Measurements from ENCODE around the gene ZNF778. TPM values are rescaled to one million over a fixed set of nuclear protein-coding genes. Genes with fewer than 3 reads are reported as not detected.
"Not testable (repeated sequence)": the region's sequence is repeated elsewhere in the genome, so short reads cannot be mapped to it uniquely, and the experiment has no call there.

The ZNF778 gene
- total RNA-seq, 3 donors from 2014 or later = 10.2 to 14.0 (median 10.8) TPM

DNA sequence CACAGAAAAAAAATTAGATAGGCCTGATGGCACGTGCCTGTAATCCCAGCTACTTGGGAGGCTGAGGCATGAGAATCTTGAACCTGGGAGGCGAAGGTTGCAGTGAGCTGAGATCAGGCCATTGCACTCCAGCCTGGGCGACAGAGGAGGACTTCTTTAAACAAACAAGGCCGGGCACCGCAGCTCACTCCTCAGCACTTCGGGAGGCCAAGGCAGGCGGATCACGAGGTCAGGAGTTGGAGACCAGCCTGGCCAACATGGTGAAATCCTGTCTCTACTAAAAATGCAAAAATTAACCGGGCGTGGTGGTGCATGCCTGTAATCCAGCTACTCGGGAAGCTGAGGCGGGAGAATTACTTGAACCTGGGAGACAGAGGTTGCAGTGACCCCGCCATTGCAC is 26.8 kb downstream of the ZNF778 start:
- H3K27me3 Mint-ChIP-seq (ENCODE audit: low read depth) = not testable (repeated sequence)

DNA sequence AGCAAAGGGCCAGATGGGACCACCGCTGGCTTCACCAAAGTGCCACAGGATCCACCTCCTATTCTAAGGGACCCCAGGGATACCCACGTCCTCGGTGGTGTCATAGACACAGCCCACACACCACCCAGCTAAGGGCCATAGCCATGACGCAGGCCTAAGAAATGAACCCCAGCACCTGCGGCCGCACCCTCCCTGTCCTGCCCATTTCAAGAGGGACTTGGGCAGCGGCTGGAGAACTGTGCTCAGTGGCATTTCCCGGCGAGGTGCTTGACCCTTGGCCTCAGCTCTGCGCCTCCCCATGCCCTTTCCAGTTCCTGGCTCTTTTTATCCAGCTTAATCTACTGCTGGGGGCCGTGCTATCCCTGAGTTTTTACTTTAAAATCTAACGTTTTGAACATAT is 27.3 kb downstream of the ZNF778 start:
- Mint-ChIP-seq H3K9me3 (peaks cover under 1% of the 10 kb centered on the region), H3K4me3 (no peak overlapping the region), H3K4me1 (ENCODE audit: low read depth) (peaks cover 20% of the 10 kb centered on the region), H3K27me3 (ENCODE audit: low read depth) (no peaks in the 10 kb centered on the region), H3K36me3 (ENCODE audit: insufficient read depth) (no peaks in the 10 kb centered on the region)
- DNase-seq (no peak), ATAC-seq (no peak)

More for the DNA sequence above, 26.8 kb downstream of the ZNF778 start:
- not testable (repeated sequence) for H3K9me3 Mint-ChIP-seq; DNase-seq; H3K36me3 Mint-ChIP-seq (ENCODE audit: insufficient read depth); ATAC-seq; H3K4me3 Mint-ChIP-seq
- H3K4me1 Mint-ChIP-seq (ENCODE audit: low read depth) = peaks cover 21% of the 10 kb centered on the region

DNA sequence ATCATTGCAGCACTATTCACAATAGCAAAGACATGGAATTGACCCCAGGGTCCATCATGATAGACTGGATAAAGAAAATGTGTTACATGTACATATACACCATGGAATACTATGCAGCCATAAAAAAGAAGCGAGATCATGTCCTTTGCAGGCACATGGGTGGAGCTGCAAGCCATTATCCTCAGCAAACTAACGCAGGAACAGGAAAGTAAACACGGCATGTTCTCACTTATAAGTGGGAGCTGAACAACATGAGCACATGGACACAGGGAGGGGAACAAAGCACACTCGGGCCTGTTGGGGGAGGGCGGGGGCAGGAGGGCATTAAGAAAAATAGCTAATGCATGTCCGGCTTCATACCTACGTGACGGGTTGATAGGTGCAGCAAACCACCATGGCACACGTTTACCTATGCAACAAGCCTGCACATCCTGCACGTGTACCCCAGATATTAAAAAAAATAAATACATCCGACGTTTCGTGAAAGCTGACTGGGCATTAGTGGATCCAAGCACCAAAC is 28.9 kb downstream of the ZNF778 start:
- peak overlapping the region; percentile 50 for H3K4me3 Mint-ChIP-seq
- ATAC-seq (no peak), DNase-seq (no peak)
- no peaks in the 10 kb centered on the region for H3K27me3 Mint-ChIP-seq (ENCODE audit: low read depth)
- peaks cover 14% of the 10 kb centered on the region for H3K4me1 Mint-ChIP-seq (ENCODE audit: low read depth)
- H3K36me3 Mint-ChIP-seq (ENCODE audit: insufficient read depth) = peaks cover 2% of the 10 kb centered on the region
- H3K9me3 Mint-ChIP-seq = peaks cover 8% of the 10 kb centered on the region

- Mint-ChIP-seq H3K9me3 (peaks cover 8% of the 10 kb centered on the region), H3K36me3 (ENCODE audit: insufficient read depth) (peaks cover 2% of the 10 kb centered on the region), H3K4me1 (ENCODE audit: low read depth) (peaks cover 11% of the 10 kb centered on the region), H3K4me3 (peak overlapping the region; percentile 58), H3K27me3 (ENCODE audit: low read depth) (no peaks in the 10 kb centered on the region)
- peak; percentile 85 to 89 for ATAC-seq
- DNase-seq = peak; percentile 96
These were observed 29.6 kb downstream of the ZNF778 start for GRCh38 chr16:89246903-89247733.

GRCh38 chr16:89247734-89248075 is 30.2 kb downstream of the ZNF778 start:
- H3K9me3 Mint-ChIP-seq; H3K36me3 Mint-ChIP-seq (ENCODE audit: insufficient read depth); H3K27me3 Mint-ChIP-seq (ENCODE audit: low read depth); DNase-seq: not testable (repeated sequence)
- ATAC-seq = peak; percentile 55 to 61
- Mint-ChIP-seq H3K4me3 (peak overlapping the region; percentile 75), H3K4me1 (ENCODE audit: low read depth) (peaks cover 11% of the 10 kb centered on the region)

DNA sequence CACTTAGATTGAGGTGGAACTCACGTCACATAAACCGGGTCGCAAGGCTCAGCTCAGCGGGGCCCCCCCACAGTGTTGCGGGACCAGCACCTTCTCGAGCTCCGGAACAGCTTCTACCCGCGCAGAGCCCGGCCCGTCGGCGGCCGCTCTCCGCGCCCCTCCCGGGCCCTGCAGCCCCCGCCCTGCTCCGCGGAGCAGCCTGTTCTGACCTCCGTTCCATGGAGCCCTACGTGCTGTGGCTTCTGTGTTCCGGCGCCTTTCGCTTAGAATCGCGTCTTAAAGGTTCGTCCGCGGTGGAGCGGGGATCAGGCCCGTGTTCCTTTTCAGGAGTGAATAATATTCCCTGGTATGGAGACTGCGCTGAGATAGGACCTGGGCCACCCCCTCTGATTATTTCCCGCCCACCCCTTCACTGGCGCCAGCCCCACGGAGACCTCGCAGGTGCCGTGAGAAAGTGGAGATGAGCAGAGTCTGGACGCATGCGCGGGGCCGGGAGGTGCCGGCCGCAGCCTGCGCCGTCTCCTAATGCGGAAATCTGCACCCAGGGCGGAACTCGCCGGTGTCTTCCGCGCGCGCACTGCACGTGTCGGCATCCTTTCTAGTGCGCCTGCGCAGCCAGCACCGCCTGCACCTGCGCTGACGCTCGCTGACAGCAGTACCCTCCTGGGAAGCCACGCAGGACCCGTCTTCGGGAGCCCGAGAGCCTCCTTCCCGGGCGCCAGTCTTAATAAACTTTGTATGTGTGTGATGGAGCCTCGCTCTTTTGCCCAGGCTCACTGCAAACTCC is 30.9 kb downstream of the ZNF778 start:
- H3K4me3 Mint-ChIP-seq = peak overlapping the region; percentile 75
- DNase-seq = no peak
- no peak for ATAC-seq
- peaks cover 5% of the 10 kb centered on the region for H3K4me1 Mint-ChIP-seq (ENCODE audit: low read depth)
- H3K27me3 Mint-ChIP-seq (ENCODE audit: low read depth) = no peaks in the 10 kb centered on the region
- peaks cover 8% of the 10 kb centered on the region for H3K9me3 Mint-ChIP-seq
- peaks cover 2% of the 10 kb centered on the region for H3K36me3 Mint-ChIP-seq (ENCODE audit: insufficient read depth)

DNA sequence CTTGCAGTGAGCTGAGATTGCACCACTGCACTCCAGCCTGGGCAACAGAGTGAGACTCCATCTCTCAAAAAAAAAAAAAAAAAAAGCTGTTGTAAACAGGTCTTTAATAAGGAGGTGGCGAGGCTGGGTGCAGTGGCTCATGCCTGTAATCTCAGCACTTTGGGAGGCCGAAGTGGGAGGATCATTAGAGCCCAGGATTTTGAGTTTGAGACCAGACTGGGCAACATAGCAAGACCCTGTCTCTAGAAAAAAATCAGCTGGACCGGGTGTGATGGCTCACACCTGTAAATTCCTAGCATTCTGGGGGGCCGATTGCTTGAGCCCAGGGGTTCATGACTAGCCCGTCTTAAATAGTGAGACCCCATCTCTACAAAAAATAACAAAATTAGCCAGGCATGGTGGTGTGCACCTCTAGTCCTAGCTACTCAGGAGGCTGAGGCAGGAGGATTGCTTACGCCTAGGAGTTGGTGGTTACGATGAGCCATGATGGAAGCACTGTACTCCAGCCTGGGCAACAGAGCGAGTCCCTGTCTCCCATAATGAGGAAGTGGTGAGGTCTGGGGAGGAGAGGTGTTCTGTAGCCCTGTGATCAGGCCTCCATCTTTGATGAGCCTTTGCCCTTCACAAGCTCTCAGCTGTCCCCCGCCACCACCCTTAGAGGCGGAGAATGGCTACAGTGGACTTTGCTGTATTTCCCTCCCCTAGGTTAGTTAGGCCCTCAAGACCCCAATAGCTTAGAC is 36.2 kb downstream of the ZNF778 start:
- peaks cover 2% of the 10 kb centered on the region for H3K36me3 Mint-ChIP-seq (ENCODE audit: insufficient read depth)

DNA sequence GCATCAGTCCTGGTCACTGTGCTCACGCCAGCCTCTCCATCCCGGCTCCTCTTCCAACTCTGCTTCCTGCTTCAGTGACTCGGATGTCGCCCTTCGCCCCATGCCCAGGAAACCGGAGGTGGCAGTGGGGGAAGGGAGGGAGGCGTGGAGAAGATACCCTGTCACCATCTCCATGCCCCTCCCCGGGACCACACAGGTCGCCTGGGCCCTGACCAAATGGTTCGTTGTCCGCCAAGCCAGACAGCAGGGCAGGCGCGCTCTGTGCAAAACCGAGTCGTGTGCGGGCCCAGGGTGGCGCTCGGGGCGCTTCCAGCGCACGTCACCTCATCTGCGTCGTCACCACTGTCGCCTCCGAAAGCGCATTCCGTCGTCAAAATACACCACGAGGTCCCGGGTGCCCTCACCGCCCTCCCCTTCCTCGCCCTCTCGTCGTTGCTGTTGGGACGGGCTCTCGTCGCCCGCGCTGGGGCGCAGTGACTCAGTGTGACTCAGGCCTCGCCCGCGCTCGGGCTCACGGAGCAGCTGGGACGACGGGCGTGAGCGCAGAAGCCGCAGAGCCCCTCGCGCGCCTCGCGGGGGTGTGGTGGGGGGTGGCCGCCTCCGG is 39.2 kb downstream of the ZNF778 start:
- no peak overlapping the region for H3K4me3 Mint-ChIP-seq

More for the DNA sequence above, 36.2 kb downstream of the ZNF778 start:
- Mint-ChIP-seq H3K27me3 (ENCODE audit: low read depth) (peaks cover 21% of the 10 kb centered on the region), H3K9me3 (peaks cover 8% of the 10 kb centered on the region), H3K4me3 (no peak overlapping the region), H3K4me1 (ENCODE audit: low read depth) (peaks cover 19% of the 10 kb centered on the region)
- ATAC-seq (no peak), DNase-seq (no peak)

DNA sequence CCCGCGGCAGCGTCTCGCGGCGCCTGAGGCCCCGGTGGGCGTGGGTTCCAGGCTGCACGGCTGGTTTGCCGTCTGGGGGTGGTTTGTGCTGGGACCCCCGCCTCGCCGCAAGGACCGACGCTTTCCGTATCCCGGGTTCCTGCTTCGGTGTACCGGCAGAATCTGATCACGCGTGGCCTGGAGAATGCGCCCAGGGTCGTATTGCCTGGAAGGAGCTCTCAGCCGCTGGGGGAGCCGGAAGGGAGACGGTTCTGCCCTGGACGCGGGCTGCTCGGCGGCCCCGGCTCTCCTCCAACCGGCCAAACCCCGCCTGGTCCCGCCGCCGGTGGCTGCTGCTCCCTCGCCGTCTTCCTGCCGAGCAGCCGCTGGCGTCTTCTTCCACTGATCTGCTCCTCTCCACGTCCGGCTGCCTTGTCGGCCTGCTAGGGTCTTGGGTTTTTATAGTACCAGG is 39.8 kb downstream of the ZNF778 start:
- H3K4me3 Mint-ChIP-seq = peak overlapping the region; percentile 61
- H3K4me1 Mint-ChIP-seq (ENCODE audit: low read depth) = peaks cover 20% of the 10 kb centered on the region
- H3K9me3 Mint-ChIP-seq = no peaks in the 10 kb centered on the region
- no peak for DNase-seq
- H3K36me3 Mint-ChIP-seq (ENCODE audit: insufficient read depth) = no peaks in the 10 kb centered on the region
- peak; percentile 33 to 35 for ATAC-seq
- H3K27me3 Mint-ChIP-seq (ENCODE audit: low read depth) = peaks cover 28% of the 10 kb centered on the region

More for the DNA sequence above, 39.2 kb downstream of the ZNF778 start:
- Mint-ChIP-seq H3K4me1 (ENCODE audit: low read depth) (peaks cover 20% of the 10 kb centered on the region), H3K27me3 (ENCODE audit: low read depth) (peaks cover 28% of the 10 kb centered on the region), H3K9me3 (no peaks in the 10 kb centered on the region), H3K36me3 (ENCODE audit: insufficient read depth) (no peaks in the 10 kb centered on the region)
- DNase-seq (peak; percentile 85), ATAC-seq (peak; percentile 99 to 100)

- Mint-ChIP-seq H3K36me3 (ENCODE audit: insufficient read depth) (no peaks in the 10 kb centered on the region), H3K9me3 (no peaks in the 10 kb centered on the region), H3K27me3 (ENCODE audit: low read depth) (peaks cover 28% of the 10 kb centered on the region), H3K4me1 (ENCODE audit: low read depth) (peaks cover 20% of the 10 kb centered on the region), H3K4me3 (peak overlapping the region; percentile 61)
- no peak for DNase-seq
- no peak for ATAC-seq
These were observed 40.4 kb downstream of the ZNF778 start for GRCh38 chr16:89257757-89258465.

DNA sequence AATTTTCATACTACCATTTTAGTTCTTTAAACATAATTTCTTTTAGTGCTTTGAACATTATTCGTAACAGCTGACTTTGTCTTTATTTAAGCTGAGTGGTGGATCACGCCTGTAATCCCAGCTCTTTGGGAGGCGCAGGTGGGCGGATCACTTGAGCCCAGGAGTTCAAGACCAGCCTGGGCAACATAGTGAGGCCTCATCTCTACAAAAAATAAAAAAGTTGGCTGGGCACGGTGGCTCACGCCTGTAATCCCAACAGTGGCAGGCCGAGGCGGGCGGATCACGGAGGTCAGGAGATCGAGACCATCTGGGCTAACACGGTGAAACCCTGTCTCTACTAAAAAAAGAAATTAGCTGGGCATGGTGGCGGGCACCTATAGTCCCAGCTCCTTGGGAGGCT is 42.4 kb downstream of the ZNF778 start:
- peaks cover 20% of the 10 kb centered on the region for H3K4me1 Mint-ChIP-seq (ENCODE audit: low read depth)
- not testable (repeated sequence) for DNase-seq; H3K9me3 Mint-ChIP-seq; H3K36me3 Mint-ChIP-seq (ENCODE audit: insufficient read depth); H3K4me3 Mint-ChIP-seq; ATAC-seq
- peaks cover 28% of the 10 kb centered on the region for H3K27me3 Mint-ChIP-seq (ENCODE audit: low read depth)

GRCh38 chr16:89261691-89262563 is 44.4 kb downstream of the ZNF778 start:
- H3K9me3 Mint-ChIP-seq = no peaks in the 10 kb centered on the region
- H3K4me1 Mint-ChIP-seq (ENCODE audit: low read depth) = peaks cover 11% of the 10 kb centered on the region
- ATAC-seq = no peak
- H3K36me3 Mint-ChIP-seq (ENCODE audit: insufficient read depth) = peaks cover 4% of the 10 kb centered on the region
- DNase-seq = no peak
- H3K27me3 Mint-ChIP-seq (ENCODE audit: low read depth) = peaks cover 17% of the 10 kb centered on the region
- H3K4me3 Mint-ChIP-seq = no peak overlapping the region

Data from activated T-cell treated with anti-CD3 and anti-CD28 coated beads, Interleukin-2, amount 50 U/mL, for 4 hours (primary cell).